Measurements from ENCODE around the gene PIP5KL1.

The PIP5KL1 gene

DNA sequence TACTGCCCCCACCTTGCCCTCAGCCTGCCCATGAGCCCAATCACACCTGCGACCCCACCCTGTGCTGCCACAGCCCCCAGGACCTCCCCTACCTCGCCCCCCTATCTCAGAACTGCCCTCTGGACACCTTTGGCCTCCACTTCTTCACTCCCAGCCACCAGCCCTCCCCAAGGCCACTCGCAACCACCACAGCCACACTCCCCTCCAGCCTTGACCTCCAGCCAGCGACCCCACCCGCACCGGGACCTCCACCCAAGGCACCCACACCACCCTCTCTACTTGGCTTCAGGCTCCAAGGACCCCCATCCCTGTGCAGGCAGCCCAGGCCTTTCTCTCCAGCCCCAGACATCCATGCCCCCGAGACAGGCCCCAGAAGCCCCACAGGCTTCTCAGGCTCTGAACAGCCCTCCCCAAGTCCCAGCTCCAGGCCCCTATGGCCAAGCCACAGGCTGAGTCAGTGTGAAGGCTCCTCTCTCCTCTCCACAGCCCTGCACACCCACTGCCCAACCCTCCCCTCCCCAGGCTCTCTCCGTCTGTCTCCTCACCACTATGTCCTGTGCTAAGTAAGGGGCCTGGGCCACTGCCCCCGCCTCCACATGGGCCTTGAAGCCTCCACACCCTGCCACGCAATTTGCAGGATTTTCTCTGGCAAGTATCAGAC lies 55.1 kb downstream of the PIP5KL1 start:
- FAIRE-seq, result no peak
- DNase-seq (ENCODE audit: insufficient read length, low spot score), result no peak

DNA sequence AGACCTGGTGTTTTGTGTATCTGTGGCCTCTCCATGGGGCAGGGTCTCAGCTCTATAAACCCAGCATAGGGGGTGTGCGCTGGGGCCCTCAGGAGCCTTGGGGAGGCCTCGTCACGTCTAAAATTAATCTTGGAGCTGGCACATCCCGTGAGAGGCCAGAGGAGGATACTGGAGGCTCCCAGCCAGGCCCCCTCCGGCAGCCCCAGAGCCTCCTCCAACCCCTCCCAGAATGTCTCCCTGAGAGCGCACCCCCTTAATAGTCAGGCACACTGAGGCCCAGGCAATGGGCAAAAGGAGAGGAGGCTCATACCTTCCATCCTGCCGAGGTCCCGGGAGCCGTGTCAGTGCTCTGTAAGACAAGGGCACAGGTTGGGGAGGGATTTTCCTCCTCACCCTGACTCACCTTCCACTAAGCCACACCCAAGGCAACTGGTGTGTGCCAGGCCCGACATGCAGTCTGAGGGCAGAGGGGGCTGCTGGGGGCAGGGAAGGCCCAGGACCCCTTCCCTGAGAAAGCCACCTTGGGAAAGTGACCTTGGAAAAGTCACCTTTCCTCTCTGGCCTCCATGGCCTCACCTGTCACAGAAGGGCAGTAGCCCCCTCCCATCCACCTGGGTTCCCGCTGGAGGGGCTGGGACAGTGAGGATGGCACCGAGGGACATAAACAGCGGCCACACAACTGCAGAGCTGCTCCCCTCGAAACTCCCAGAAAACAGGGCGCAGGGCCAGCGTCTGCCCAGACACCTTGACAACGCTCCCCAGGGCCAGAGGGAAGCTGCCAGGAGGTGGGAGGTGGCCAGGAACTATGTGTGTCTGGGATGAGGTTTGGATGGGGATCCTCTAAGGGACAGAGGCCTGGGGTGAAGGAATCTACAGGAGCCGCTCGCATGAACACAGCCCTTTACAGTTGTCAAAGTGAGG lies 56.0 kb downstream of the PIP5KL1 start:
- no peak for DNase-seq (ENCODE audit: insufficient read length, low spot score)
- FAIRE-seq, result no peak

GRCh38 chr9:127873886-127874285 lies 56.7 kb downstream of the PIP5KL1 start:
- FAIRE-seq, result no peak

GRCh38 chr9:127873223-127873691 lies 57.3 kb downstream of the PIP5KL1 start:
- DNase-seq (ENCODE audit: insufficient read length, low spot score), result no peak
- FAIRE-seq, result no peak

More at GRCh38 chr9:127873886-127874285, 56.7 kb downstream of the PIP5KL1 start:
- no peak for DNase-seq (ENCODE audit: insufficient read length, low spot score)

GRCh38 chr9:127872369-127873222 lies 58.0 kb downstream of the PIP5KL1 start:
- FAIRE-seq, result no peak
- no peak for DNase-seq (ENCODE audit: insufficient read length, low spot score)

DNA sequence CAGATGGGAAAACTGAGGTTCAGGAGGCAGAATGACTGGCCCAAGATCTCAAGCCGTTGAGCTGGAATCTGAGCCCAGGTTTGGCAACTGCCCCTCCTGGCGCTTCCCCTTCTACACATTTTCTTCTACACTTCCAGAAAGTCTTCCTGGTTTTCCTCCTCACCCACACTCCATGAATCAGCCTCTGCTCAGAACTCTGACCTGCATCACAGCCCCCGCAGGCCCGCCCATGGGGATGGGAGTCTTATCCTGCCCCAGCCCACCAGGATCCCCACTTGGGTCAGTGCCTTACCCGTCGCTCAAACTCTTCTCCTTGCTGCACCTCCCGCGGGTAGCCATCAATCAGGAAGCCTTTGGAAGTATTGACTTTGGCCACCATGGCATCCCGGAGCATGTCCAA lies 59.0 kb downstream of the PIP5KL1 start:
- DNase-seq (ENCODE audit: insufficient read length, low spot score) (no peak), FAIRE-seq (no peak)

- DNase-seq (ENCODE audit: insufficient read length, low spot score) (no peak), FAIRE-seq (no peak)
Measured at GRCh38 chr9:127870887-127871286, 59.7 kb downstream of the PIP5KL1 start.
